Loucy (cell line): ENCODE data around the gene PELI2.

Experiments
- H2AFZ ChIP-seq: fragments of 200-600 bp; sonication (generic); 2 replicates; pipeline ENCODE4 v1.6.0; 2016; ENCODE audit warnings: antibody characterized with exemption, mild to moderate bottlenecking, low read length, moderate library complexity
- H3F3A ChIP-seq: fragments of 200-600 bp; 2 replicates; pipeline ENCODE4 v1.6.0; 2016; ENCODE audit warnings: antibody characterized with exemption, low read depth, mild to moderate bottlenecking
- H3K27me3 ChIP-seq: fragments of 200-600 bp; sonication (generic); 2 replicates; pipeline ENCODE4 v1.6.1; 2014; ENCODE audit warnings: low read length, mild to moderate bottlenecking; ENCODE audit not compliant: insufficient read depth, poor library complexity, severe bottlenecking
- H3K36me3 ChIP-seq: fragments of 200-600 bp; sonication (generic); 2 replicates; pipeline ENCODE4 v1.6.1; 2016; ENCODE audit warnings: low read length; ENCODE audit not compliant: insufficient read depth
- H3K4me1 ChIP-seq: fragments of 200-600 bp; sonication (generic); 2 replicates; pipeline ENCODE4 v1.5.1; 2014; ENCODE audit warnings: low read length, mild to moderate bottlenecking; ENCODE audit not compliant: insufficient read depth, poor library complexity, severe bottlenecking
- H3K4me2 ChIP-seq: fragments of 200-600 bp; sonication (generic); 2 replicates; pipeline ENCODE4 v1.6.0; 2014; ENCODE audit warnings: antibody characterized with exemption, low read length, low read depth, mild to moderate bottlenecking; ENCODE audit not compliant: poor library complexity, severe bottlenecking
- H3K4me3 ChIP-seq: fragments of 200-600 bp; sonication (generic); 2 replicates; pipeline ENCODE4 v1.5.1; 2014; ENCODE audit warnings: low read length, mild to moderate bottlenecking, mixed read lengths; ENCODE audit not compliant: poor library complexity, severe bottlenecking
- H3K79me2 ChIP-seq: fragments of 200-600 bp; sonication (generic); 2 replicates; pipeline ENCODE4 v1.6.1; 2014; ENCODE audit warnings: low read length; ENCODE audit not compliant: insufficient read depth
- H3K9ac ChIP-seq: fragments of 200-600 bp; sonication (generic); 2 replicates; pipeline ENCODE4 v1.6.0; 2014; ENCODE audit warnings: mild to moderate bottlenecking, low read depth, low read length, moderate library complexity; ENCODE audit not compliant: poor library complexity, severe bottlenecking
- H3K9me2 ChIP-seq: fragments of 200-600 bp; sonication (generic); replicated peaks from 2 replicates; pipeline ENCODE4 v1.6.1; 2016; ENCODE audit warnings: low read depth, low read length, mixed read lengths
- H3K9me3 ChIP-seq: fragments of 200-600 bp; sonication (generic); 2 replicates; pipeline ENCODE4 v1.6.1; 2014; ENCODE audit warnings: mild to moderate bottlenecking, antibody characterized with exemption, low read length, low read depth; ENCODE audit not compliant: insufficient read depth
- H4K20me1 ChIP-seq: fragments of 200-600 bp; sonication (generic); 2 replicates; pipeline ENCODE4 v1.6.0; 2014; ENCODE audit warnings: antibody characterized with exemption, low read length, mild to moderate bottlenecking; ENCODE audit not compliant: insufficient read depth, poor library complexity, severe bottlenecking
- CTCF ChIP-seq: fragments of 200-600 bp; sonication (generic); conservative IDR thresholded peaks from 2 replicates; pipeline ENCODE4 v1.5.1; 2014; ENCODE audit warnings: mild to moderate bottlenecking, antibody characterized with exemption, low read length
- EZH2phosphoT487 ChIP-seq: fragments of 200-600 bp; IDR thresholded peaks from 2 replicates; pipeline ENCODE4 v1.6.1; 2018; ENCODE audit warnings: antibody characterized with exemption, mild to moderate bottlenecking, moderate library complexity, borderline replicate concordance

PELI2 gene

GRCh38 chr14:56195223-56195622 is 77.0 kb downstream of the PELI2 start:
- Histone ChIP-seq H3K79me2 (peaks cover 97% of the 10 kb centered on the region), H3K4me2 (peak overlapping the region; percentile 61), H3F3A (peaks cover 18% of the 10 kb centered on the region), H3K27me3 (no peaks in the 10 kb centered on the region), H3K36me3 (peaks cover 37% of the 10 kb centered on the region; the same call in 1 of the 2 replicates), H4K20me1 (peaks cover 94% of the 10 kb centered on the region), H3K9ac (peak overlapping the region; percentile 23), H2AFZ (no peak overlapping the region), H3K9me3 (no peaks in the 10 kb centered on the region), H3K4me3 (peak overlapping the region; percentile 43), H3K9me2 (no peaks in the 10 kb centered on the region), H3K4me1 (peaks cover 67% of the 10 kb centered on the region)
- TF ChIP-seq CTCF: no peak
- no peak for TF ChIP-seq EZH2phosphoT487

- Histone ChIP-seq H3K9me3 (no peaks in the 10 kb centered on the region), H3K79me2 (peaks cover 97% of the 10 kb centered on the region), H3K27me3 (no peaks in the 10 kb centered on the region), H3K4me3 (peak overlapping the region; percentile 55), H3K9me2 (no peaks in the 10 kb centered on the region), H4K20me1 (peaks cover 94% of the 10 kb centered on the region), H3K9ac (peak overlapping the region; percentile 23), H3K36me3 (peaks cover 37% of the 10 kb centered on the region; the same call in 1 of the 2 replicates), H3K4me1 (peaks cover 67% of the 10 kb centered on the region), H2AFZ (no peak overlapping the region), H3K4me2 (peak overlapping the region; percentile 61), H3F3A (peaks cover 18% of the 10 kb centered on the region)
- TF ChIP-seq CTCF (no peak), EZH2phosphoT487 (no peak)
These were observed 77.5 kb downstream of the PELI2 start for GRCh38 chr14:56195704-56196103.

GRCh38 chr14:56196274-56196673 is 78.1 kb downstream of the PELI2 start:
- peak overlapping the region; percentile 31 for H3K9ac ChIP-seq
- H3K36me3 ChIP-seq: peaks cover 37% of the 10 kb centered on the region
- peak overlapping the region; percentile 55 for H3K4me3 ChIP-seq
- H3K9me2 ChIP-seq: no peaks in the 10 kb centered on the region
- TF ChIP-seq EZH2phosphoT487 (no peak), CTCF (no peak)
- H3K27me3 ChIP-seq: no peaks in the 10 kb centered on the region
- H3K4me1 ChIP-seq: peaks cover 71% of the 10 kb centered on the region
- H3K79me2 ChIP-seq: peaks cover 97% of the 10 kb centered on the region
- H3K9me3 ChIP-seq: no peaks in the 10 kb centered on the region
- H2AFZ ChIP-seq: no peak overlapping the region
- H3F3A ChIP-seq: peaks cover 18% of the 10 kb centered on the region
- H4K20me1 ChIP-seq: peaks cover 94% of the 10 kb centered on the region
- H3K4me2 ChIP-seq: peak overlapping the region; percentile 61
